GM12874 (cell line): ENCODE measurements around the gene FCHSD1.

Experiments
- CTCF ChIP-seq: IDR thresholded peaks from 2 replicates; pipeline ENCODE4 v1.5.1; 2011; ENCODE audit warnings: low read depth, mild to moderate bottlenecking, control low read depth, low read length, moderate library complexity; ENCODE audit not compliant: insufficient read depth

FCHSD1 gene

DNA sequence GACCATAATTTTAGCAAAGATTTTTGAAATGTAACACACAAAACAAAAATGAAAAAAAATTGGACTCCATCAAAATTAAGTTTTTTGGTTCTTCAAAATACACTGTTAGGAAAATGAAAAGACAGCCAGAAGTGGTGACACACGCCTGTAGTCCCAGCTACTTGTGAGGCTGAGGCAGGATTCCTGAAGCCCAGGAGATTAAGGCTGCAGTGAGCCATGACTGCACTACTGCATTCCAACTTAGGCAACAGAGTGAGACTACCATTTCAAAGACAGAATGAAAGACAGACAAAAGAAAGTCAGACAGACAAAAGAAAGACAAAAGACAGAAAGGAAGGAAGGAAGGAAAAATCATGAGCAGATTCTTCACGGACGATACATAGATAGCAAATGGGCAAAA is 39.9 kb downstream of the FCHSD1 start:
- no peak for TF ChIP-seq CTCF

GRCh38 chr5:141609044-141609443 is 42.2 kb downstream of the FCHSD1 start:
- no peak for TF ChIP-seq CTCF

- no peak for TF ChIP-seq CTCF
Observed at GRCh38 chr5:141608557-141608956, 42.7 kb downstream of the FCHSD1 start.

DNA sequence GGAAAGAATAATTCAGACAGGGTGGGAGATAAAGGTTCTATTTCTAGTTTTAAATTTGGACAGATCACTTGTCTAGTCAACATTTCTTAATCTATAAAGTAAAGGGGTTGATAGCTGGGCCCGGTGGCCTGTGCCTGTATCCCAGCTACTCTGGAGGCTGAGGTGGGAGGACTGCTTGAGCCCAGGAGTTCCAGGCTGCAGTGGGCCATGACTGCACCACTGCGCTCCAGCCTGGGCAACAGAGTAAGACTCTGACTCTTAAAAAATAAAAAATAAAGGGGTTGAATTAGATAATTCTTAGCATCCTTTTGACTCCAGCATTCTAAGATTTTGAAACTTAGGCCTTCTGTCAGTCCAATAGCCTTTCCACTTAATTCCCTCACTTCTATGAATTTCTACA is 43.2 kb downstream of the FCHSD1 start:
- TF ChIP-seq CTCF = no peak

- TF ChIP-seq CTCF = no peak
Observed at GRCh38 chr5:141605523-141606277, 45.5 kb downstream of the FCHSD1 start.

GRCh38 chr5:141603923-141604717 is 47.1 kb downstream of the FCHSD1 start:
- TF ChIP-seq CTCF = no peak

GRCh38 chr5:141602606-141603005 is 48.6 kb downstream of the FCHSD1 start:
- TF ChIP-seq CTCF = no peak
